Testis (tissue), 2 donors: ENCODE data around the gene IKBIP.

ENCODE experiments used
- CTCF ChIP-seq, 3 experiments: fragments of 450-650 bp in 2 of 3; fragments of 200-600 bp in 1 of 3; sonication (generic) in 1 of 3; IDR thresholded peaks; one replicate each; pipeline ENCODE4 v1.5.1; 2016 to 2019; ENCODE audit warnings: antibody characterized with exemption in 3 of 3, mild to moderate bottlenecking in 2 of 3, moderate library complexity in 1 of 3
- POLR2A ChIP-seq: fragments of 450-650 bp; IDR thresholded peaks from one replicate; pipeline ENCODE4 v1.6.1; 2017; ENCODE audit warnings: antibody characterized with exemption, mild to moderate bottlenecking, moderate library complexity

DNA sequence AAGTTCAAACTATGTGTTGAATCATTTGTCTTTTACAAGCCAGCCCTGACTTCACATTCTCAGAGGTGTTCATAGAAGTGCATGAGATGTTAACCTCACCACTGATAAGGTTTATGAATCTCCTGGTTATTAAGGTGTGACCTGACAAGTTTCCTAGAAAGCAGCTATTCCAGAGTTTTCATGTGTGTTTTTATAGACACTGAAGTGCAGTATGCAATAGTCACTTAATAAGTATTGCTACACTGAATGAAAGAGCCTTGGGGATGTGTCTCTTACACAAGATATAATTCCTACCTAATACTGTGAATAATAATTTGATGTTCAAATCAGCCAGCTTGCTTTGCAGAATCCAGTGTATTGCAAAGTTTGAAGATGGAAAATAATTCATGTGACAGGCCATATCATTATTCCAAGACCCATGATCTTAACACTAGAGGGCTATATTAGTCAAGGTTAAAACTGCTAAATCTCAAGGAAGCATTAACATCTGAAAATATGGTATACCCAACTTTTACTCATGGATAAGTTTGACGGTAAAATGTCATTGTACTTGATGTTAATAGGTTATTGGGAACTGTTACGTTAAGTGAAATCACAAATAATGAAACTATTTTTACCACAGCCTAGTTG lies 38.1 kb downstream of the IKBIP start:
- TF ChIP-seq CTCF (IDR thresholded peaks at IDR 0.05) (no peak), POLR2A (no peak)
